CD4-positive, alpha-beta T cell (primary cell): ENCODE results near the gene MYOM3. TPM values are rescaled to one million over a fixed set of nuclear protein-coding genes. Genes with fewer than 3 reads are reported as not detected.

ENCODE experiments used
- ATAC-seq: fragments of 200-7000 bp; cut with Tn5 transposase; one replicate; pipeline ENCODE4 v1.10.0; 2022; ENCODE audit warnings: mild to moderate bottlenecking; ENCODE audit not compliant: poor library complexity
- CTCF ChIA-PET: fragments of 350-600 bp; sonication (Branson Sonifier 250); formaldehyde crosslinking; loops from one replicate; lab custom pipeline; 2021; ENCODE audit warnings: antibody characterized with exemption, inconsistent platforms; lab: Charles Lee
- POLR2A ChIA-PET: fragments of 350-600 bp; sonication (Branson Sonifier 250); formaldehyde crosslinking; loops from one replicate; lab custom pipeline; 2021; ENCODE audit warnings: antibody characterized with exemption, inconsistent platforms; lab: Charles Lee
- DNase-seq, 14 experiments: peaks; one replicate each; pipeline ENCODE4 v3.0.0-alpha.2; 2013 to 2020; ENCODE audit warnings: mixed read lengths in 2 of 14
- H3K27ac ChIP-seq, 2 donors: one replicate each; pipeline versions ENCODE4 v1.5.1 to v1.7.0; 2013; ENCODE audit warnings: low read length in 2 of 2, low read depth in 1 of 2, mild to moderate bottlenecking in 1 of 2
- H3K27me3 ChIP-seq, 2 experiments: 1 replicate in 1 of 2; 2 replicates in 1 of 2; pipeline versions ENCODE4 v1.6.1 to v1.7.0; 2013; ENCODE audit warnings: low read length in 2 of 2, control low read depth in 1 of 2, mild to moderate bottlenecking in 1 of 2, moderate library complexity in 1 of 2; ENCODE audit not compliant: insufficient read depth in 2 of 2, control insufficient read depth in 1 of 2
- H3K36me3 ChIP-seq: one replicate; pipeline ENCODE4 v1.6.1; 2013; ENCODE audit warnings: low read length, control low read depth; ENCODE audit not compliant: insufficient read depth
- H3K4me1 ChIP-seq: one replicate; pipeline ENCODE4 v1.6.1; 2013; ENCODE audit warnings: low read length, control low read depth; ENCODE audit not compliant: insufficient read depth
- H3K4me3 ChIP-seq: one replicate; pipeline ENCODE4 v1.5.1; 2013; ENCODE audit warnings: mild to moderate bottlenecking, low read length, moderate library complexity
- H3K9me3 ChIP-seq, 2 experiments: 1 replicate in 1 of 2; 2 replicates in 1 of 2; pipeline versions ENCODE4 v1.6.1 to v1.7.0; 2013; ENCODE audit warnings: low read length in 2 of 2, mild to moderate bottlenecking in 2 of 2, control low read depth in 1 of 2, moderate library complexity in 1 of 2; ENCODE audit not compliant: control insufficient read depth in 1 of 2, insufficient read depth in 1 of 2
- H3K27ac Mint-ChIP-seq: one replicate; pipeline ENCODE4 v1.8.0; 2020; ENCODE audit warnings: mixed read lengths
- H3K27me3 Mint-ChIP-seq: one replicate; pipeline ENCODE4 v1.8.0; 2021; ENCODE audit warnings: mixed read lengths
- H3K36me3 Mint-ChIP-seq: one replicate; pipeline ENCODE4 v1.8.0; 2021; ENCODE audit warnings: low read depth, mixed read lengths
- H3K4me1 Mint-ChIP-seq: one replicate; pipeline ENCODE4 v1.8.0; 2021; ENCODE audit warnings: low read depth, mixed read lengths
- H3K4me3 Mint-ChIP-seq: one replicate; pipeline ENCODE4 v1.8.0; 2020; ENCODE audit warnings: mild to moderate bottlenecking, mixed read lengths
- H3K9me3 Mint-ChIP-seq: one replicate; pipeline ENCODE4 v1.8.0; 2020; ENCODE audit warnings: mixed read lengths
- intact Hi-C, 2 experiments: fragments of 100-400 bp; cut with DNase I in 1 of 2; cut with micrococcal nuclease in 1 of 2; formaldehyde crosslinking; loops; one replicate each; pipeline versions ENCODE4 v1.15.1 to v1.9.0; 2023 to 2025; cut with DNase I, micrococcal nuclease
- total RNA-seq, 174 experiments: library from RNA in 2 of 174; stranded (reverse) in 2 of 174; gene quantifications; one replicate each; pipeline ENCODE4 v1.2.3 and lab custom pipeline; 2021 to 2026
- TF ChIP-seq, protein P1 (sequence below): fragments of 200-600 bp; IDR thresholded peaks from one replicate; pipeline ENCODE4 v1.8.0; 2022; ENCODE audit warnings: antibody characterized with exemption, mild to moderate bottlenecking

The MYOM3 gene
- total RNA-seq, 2 experiments from 2014 or later = not detected

DNA sequence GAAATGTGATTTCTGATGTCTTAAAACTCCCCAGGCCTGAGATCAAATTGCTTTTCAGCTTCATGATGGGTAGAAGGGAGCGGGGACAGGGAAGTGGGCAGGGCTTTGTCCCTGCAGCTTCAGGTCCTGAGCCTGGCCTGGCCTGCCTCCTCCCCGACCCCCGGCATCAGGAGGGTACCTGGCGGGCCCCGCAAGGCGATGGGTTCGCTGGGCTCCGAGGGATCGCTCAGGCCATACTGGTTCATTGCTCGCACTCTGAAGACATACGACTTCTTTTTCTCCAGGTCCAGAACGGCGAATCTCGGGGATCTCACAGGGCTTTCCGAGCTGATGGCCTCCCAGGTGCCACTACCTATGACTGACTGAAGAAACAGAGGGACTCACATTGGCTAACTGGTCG, 25.5 kb downstream of the MYOM3 start:
- Histone ChIP-seq H3K27ac (no peak overlapping the region), H3K4me3 (no peak overlapping the region), H3K36me3 (no peaks in the 10 kb centered on the region), H3K4me1 (no peaks in the 10 kb centered on the region), H3K27me3 (no peaks in the 10 kb centered on the region), H3K9me3 (no peaks in the 10 kb centered on the region)
- Mint-ChIP-seq H3K4me1 (no peaks in the 10 kb centered on the region), H3K36me3 (no peaks in the 10 kb centered on the region), H3K27me3 (no peaks in the 10 kb centered on the region), H3K4me3 (no peak overlapping the region), H3K27ac (no peak overlapping the region), H3K9me3 (no peaks in the 10 kb centered on the region)
- POLR2A ChIA-PET = no interaction called here
- CTCF ChIA-PET = no interaction called here
- TF ChIP-seq, protein P1, sequence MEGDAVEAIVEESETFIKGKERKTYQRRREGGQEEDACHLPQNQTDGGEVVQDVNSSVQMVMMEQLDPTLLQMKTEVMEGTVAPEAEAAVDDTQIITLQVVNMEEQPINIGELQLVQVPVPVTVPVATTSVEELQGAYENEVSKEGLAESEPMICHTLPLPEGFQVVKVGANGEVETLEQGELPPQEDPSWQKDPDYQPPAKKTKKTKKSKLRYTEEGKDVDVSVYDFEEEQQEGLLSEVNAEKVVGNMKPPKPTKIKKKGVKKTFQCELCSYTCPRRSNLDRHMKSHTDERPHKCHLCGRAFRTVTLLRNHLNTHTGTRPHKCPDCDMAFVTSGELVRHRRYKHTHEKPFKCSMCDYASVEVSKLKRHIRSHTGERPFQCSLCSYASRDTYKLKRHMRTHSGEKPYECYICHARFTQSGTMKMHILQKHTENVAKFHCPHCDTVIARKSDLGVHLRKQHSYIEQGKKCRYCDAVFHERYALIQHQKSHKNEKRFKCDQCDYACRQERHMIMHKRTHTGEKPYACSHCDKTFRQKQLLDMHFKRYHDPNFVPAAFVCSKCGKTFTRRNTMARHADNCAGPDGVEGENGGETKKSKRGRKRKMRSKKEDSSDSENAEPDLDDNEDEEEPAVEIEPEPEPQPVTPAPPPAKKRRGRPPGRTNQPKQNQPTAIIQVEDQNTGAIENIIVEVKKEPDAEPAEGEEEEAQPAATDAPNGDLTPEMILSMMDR = no peak
- DNase-seq = no peak
- intact Hi-C loops = no loop called here
- ATAC-seq = no peak

DNA sequence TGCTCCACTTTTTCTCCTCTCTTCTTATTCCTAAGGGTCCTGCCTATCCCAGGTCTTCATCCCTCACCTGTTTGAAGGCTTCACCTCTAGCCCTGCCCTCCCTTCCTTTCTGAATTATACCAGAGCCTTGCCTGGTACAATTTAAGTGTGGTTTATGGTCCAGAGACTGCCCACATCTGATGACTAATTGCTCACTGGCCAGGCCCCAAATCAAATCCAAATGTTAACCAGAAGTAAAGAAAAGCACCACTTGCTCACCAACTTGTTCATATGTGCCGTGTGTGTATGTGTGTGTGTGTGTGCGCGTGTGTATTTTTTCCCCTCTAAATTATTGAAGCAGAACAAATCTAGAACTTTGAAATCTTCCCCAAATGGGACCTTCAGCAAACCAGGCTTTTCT, 26.4 kb downstream of the MYOM3 start:
- no peaks in the 10 kb centered on the region for H3K9me3 ChIP-seq
- H3K4me1 ChIP-seq = no peaks in the 10 kb centered on the region
- no peaks in the 10 kb centered on the region for H3K4me1 Mint-ChIP-seq
- ATAC-seq = no peak
- ChIA-PET POLR2A (no interaction called here), CTCF (no interaction called here)
- H3K4me3 ChIP-seq = no peak overlapping the region
- TF ChIP-seq, protein P1 = no peak
- H3K9me3 Mint-ChIP-seq = no peaks in the 10 kb centered on the region
- no peaks in the 10 kb centered on the region for H3K36me3 Mint-ChIP-seq
- no peak overlapping the region for H3K4me3 Mint-ChIP-seq
- intact Hi-C loops = no loop called here
- no peak for DNase-seq
- H3K27ac Mint-ChIP-seq = no peak overlapping the region
- no peaks in the 10 kb centered on the region for H3K27me3 Mint-ChIP-seq
- H3K27ac ChIP-seq = no peak overlapping the region
- H3K36me3 ChIP-seq = no peaks in the 10 kb centered on the region
- H3K27me3 ChIP-seq = no peaks in the 10 kb centered on the region

DNA sequence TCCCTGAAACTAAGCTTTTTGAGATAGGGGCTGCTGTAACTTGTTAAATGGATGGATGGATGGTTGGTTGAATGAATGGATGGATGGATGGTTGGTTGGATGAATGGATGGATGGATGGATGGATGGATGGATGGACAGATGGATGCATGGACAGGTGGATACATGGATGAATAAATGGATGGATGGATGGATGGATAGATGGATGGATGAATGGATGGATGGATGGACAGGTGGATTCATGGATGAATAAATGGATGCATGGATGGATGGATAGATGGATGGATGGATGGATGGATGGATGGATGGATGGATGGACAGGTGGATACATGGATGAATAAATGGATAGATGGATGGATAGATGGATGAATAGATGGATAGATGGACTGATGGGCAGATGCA, 26.9 kb downstream of the MYOM3 start:
- POLR2A ChIA-PET = no interaction called here
- no peaks in the 10 kb centered on the region for H3K9me3 ChIP-seq
- no peak for ATAC-seq
- H3K27me3 ChIP-seq = no peaks in the 10 kb centered on the region
- TF ChIP-seq, protein P1 = no peak
- H3K27me3 Mint-ChIP-seq = no peaks in the 10 kb centered on the region
- CTCF ChIA-PET = no interaction called here
- H3K4me1 Mint-ChIP-seq = no peaks in the 10 kb centered on the region
- intact Hi-C loops = no loop called here
- no peaks in the 10 kb centered on the region for H3K36me3 Mint-ChIP-seq
- no peak overlapping the region for H3K4me3 Mint-ChIP-seq
- no peak for DNase-seq
- no peaks in the 10 kb centered on the region for H3K4me1 ChIP-seq
- no peak overlapping the region for H3K27ac Mint-ChIP-seq
- no peak overlapping the region for H3K27ac ChIP-seq
- no peak overlapping the region for H3K4me3 ChIP-seq
- no peaks in the 10 kb centered on the region for H3K36me3 ChIP-seq
- H3K9me3 Mint-ChIP-seq = no peaks in the 10 kb centered on the region
